GM21360 (cell line): ENCODE results near the gene HELZ.
"Not testable (repeated sequence)": the region's sequence is repeated elsewhere in the genome, so short reads cannot be mapped to it uniquely, and the experiment has no call there.

Source experiments
- ATAC-seq: cut with Tn5 transposase; IDR thresholded peaks from one replicate; pipeline ENCODE4 v1.9.1; 2021; ENCODE audit warnings: mild to moderate bottlenecking, moderate library complexity; ENCODE audit not compliant: unreplicated experiment

HELZ gene

DNA sequence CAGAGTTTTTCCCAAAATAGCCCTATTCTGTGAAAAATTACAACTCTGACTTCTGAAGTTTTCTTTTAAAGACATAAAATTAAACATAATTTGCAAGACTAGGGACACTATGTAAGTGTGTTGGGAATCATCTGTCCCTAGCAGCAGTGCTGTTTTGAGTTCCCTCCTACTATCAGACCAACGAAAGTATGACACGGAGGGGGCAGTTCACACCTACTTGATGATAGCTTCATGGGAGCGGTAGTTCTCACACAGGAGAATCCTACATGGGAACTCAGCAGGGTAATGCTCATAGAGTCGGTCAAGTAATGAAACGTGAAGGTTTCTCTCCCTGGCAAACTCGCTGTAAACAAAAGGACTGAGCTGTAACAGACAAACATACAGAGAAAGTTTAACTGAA, 96.6 kb downstream of the HELZ start:
- ATAC-seq: no peak

DNA sequence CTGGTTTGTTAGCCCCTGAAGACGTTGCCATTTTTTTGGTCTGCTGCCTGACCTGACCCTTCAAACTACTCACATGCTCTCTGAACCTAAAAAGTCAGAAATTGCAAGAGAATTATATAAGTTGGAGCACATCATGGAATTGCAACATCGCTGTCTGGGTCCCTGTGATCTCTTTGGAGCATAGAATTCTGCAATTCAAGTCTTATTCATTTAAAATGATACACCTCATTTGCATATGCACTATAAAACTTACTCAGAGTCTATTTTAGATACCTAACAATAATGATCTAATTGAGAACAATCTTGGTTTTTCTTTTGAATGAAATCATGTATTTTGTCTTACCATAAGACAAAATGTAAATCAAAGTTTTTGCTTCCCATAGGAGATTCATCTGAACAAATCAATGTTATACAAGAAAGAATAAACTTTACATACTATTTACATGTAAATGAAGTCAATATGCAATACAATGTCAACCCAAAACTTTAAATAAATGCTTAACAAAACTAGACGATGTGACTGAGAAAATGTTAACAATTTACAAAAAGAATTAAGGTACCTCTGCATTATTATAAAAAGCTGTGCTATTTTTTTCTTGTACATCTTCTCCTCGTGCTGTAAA, 99.7 kb downstream of the HELZ start:
- no peak for ATAC-seq

DNA sequence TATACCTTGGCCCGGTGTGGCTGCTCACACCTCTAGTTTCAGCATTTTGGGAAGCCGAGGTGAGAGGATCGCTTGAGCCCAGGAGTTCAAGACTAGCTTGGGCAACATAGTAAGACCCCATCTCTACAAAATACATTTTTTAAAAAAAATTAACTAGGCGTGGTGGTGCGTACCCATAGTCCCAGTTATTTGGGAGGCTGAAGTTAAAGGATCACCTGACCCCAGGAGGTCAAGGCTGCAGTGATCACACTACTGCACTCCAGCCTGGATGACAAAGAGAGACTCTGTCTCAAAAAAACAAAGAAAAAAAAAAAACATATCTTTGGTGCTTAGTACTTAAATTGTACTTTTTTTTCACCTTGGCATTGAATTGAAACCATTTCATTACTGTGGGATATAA, 101.7 kb downstream of the HELZ start:
- ATAC-seq: no peak

DNA sequence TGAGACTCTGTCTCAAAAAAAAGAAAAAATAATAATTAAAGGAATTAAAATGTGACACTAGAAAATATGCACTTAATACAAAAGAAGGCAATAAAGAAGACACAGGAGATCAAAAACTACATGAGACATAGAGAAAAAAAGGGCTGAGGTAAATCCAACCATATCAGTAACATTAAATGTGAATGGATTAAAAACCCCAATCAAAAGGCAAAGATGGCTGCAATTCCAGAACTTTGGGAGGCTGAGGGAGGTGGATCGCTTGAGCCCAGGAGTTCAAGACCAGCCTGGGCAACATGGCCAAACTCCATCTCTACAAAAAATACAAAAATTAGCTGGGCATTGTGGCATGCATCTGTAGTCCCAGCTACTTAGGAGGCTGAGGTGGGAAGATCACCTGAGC, 103.0 kb downstream of the HELZ start:
- ATAC-seq: not testable (repeated sequence)

DNA sequence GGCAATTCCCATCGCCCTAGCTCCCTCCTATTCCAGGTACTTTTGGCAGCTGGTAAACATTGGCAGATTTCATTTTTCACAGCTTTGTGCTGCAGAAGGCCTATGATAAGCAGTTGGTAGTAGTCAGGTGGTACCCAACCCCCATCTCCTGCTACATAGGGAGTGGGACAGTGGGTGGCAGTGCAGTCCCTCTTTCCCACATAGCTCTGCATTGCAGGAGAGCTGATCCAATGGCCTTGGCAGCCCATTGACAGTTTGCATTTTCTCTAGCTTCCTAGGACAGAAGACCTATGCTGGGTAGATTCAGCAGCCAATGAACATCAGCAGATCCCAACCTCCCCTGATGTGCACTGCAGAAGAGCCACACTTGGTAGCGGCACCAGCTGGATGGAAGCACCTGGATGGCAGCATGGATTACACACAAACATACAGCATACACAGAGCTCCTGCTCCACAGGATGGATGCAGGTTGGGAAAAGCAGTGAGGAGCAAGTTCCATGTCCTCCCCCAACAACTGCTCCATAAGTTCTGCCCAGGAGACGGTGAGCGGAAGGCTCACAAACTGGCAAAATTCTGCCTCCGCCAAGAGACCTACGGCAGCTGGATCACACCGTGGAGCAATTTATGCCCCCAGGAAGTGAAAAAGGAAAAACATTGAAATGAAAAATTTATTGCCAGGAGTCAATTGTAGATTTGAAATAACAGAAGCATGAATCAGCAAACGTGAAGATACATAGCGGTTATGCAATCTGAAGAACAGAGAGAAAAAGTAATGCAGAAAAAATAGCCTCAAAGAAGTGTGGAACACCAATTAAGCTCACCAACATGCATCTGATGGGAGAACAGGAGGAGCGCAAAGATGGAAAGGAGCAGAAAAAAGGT, 105.0 kb downstream of the HELZ start:
- no peak for ATAC-seq

DNA sequence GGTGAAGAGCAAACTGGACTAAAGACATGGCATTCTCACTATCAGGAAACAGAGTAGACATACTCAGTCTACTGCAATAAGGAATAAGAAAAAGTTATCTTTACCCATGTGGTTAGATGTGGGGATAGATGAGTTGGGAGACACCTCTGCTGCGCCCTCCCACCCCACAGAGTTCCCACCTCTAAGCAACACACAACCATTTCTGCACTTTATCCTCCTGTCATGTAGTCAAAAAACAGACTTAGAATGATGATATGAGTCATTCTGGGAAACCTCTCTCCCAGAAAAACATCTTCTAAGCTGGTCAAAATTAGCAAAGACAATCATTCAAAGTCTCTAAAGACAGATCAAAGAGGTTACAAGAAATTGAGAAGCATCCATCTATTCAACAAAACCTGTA, 105.7 kb downstream of the HELZ start:
- no peak for ATAC-seq

DNA sequence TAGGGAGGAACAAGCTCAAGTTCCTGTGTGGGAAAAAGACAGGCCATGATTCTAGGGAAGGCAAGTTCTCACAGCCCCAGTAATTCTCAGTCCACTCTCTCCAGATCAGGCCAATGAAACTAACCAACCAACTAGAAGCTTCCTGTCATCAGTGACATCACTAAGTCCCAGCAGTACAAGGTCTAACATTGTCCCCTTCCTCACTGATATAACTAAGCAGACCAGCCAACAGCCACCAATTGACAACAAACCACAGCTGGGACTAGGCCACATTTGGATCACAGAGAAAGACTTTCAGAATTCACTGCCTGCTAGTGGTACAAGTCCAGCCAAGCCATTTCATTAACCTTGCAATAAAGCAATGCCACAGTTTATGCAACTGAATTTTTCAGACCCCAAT, 106.6 kb downstream of the HELZ start:
- ATAC-seq: no peak

DNA sequence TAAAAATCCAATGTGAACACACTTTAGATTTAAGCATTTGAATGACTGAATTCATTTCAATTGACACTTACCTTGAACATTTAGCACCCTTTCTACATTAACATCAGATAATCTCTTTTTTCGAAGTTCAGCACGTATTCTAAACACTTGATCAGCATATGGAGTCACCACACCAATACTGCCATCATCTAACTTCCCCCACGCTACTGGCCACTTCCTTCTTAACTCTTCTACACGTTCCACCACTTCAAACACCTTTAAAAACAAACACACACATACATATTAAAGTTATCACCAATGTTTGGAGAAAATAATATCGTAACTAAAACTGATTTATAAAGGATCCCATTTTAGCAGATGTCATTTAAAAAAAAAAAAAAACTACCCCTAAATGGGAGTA, 107.1 kb downstream of the HELZ start:
- ATAC-seq: no peak

DNA sequence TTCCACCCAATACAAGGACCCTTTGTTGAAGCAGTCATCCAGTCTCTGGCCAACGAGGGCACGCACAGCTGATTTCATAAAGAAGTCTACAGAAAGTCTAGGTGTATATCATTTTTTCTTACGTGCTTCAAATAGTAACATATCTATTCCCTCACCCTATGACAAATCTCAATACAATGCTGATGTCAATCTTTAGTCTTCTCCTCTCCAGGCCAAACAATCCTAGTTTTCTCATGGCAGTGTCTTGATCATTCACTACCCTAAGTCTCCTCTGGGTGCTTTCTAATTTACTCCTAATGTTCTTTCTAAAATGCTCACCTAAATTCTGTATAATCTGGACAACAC, 108.0 kb downstream of the HELZ start:
- ATAC-seq: no peak

DNA sequence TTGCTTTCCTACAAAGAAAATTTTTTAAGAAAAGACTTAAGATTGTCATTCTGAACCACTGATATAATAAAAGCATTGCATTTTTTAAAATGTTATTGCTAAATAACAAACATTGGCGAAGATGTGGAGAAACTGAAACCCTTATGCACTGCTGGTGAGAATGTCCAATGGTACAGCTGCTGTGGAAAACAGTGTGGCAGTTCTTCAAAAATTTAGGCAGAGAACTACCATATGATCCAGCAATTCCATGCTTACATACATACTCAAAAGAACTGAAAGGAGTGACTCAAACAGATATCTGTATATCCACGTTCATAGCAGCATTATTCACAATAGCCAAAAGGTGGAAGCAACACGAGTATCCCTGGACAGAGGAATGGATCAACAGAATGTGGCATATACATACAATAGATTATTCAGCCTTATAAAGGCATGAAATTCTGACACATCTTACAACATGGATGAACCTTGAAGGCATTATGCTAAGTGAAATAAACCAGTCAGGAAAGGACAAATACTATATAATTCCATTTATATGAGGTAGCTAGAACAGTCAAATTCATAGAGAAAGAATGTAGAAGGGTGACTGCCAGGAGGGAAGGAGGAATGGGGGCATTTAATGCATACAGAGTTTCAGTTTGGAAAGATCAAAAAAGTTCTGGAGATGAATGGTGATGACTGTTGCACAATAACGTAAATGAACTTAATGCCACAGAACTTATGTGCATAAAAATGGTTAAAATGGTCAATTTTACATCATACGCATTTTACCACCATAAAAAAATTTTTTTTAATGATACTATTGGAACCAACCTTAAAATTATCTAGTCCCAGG, 108.6 kb downstream of the HELZ start:
- ATAC-seq: no peak

DNA sequence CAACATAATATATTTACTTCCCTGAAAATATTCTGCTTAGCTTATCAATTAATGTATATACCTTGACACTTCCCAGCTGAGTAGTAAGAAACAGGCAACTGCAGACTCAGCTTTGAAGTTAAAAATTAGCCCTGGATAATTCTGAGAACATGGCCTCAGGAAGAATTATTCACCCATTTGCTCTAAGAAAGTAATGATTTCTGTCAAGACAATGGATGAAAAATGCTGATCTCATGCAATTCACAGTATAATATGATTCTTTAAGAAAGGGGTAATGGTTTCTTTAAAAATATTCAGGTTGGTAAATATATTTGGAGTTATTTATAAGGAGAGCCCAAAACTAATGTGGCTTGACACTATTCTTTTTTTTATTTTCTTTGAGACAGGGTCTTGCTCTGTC, 111.8 kb downstream of the HELZ start:
- no peak for ATAC-seq

DNA sequence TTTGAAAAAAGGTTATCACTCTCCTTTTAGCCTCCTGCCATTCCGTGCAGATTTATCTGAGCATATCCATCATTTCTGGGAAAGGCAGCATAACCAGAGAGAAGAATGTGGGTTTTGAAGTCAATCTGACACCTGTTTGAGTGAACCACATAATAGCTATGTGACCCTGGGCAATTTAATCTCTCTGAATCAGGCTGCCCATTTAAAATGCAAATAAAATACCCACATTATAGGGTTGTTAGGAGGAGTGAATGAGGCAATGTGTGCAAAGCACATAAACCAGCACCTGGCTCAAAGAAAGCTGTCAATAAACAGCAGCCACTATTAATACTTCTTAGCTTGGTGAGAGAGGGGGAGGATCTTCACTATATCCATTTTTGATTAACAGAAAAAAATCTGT, 112.6 kb downstream of the HELZ start:
- ATAC-seq: no peak

DNA sequence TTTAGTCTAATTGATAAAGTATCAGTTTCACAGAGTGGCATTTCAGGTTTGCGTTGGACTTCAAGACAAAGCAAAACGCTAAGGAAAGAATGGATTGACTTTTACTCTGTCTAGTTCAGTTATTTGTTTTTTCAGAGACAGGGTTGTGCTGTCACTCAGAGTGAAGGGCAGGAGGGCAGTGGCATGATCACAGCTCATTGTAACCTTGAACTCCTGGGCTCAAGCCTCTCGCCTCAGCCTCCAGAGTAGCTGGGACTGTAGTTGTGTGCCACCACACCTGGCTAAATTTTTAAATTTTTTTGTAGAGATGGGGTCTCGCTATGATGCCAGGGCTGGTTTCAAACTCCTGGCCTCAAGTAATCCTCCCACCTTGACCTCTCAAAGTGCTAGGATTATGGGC, 114.2 kb downstream of the HELZ start:
- no peak for ATAC-seq

DNA sequence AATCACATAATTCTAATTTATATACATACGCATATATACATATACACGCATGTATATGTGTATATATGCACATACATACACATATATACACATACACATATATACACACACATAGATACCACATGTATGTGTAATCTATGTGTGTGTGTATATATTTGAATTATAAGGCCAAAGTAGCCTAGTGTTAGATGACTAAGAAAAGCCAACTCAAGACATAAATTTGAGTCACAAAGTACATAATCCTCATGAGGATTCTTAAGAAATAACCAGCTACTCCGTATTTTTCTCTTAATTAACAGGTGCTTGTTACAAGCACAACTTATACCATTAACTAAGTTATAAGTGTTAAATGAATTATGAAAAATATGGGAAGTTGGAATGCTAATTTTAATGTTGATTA, 115.7 kb downstream of the HELZ start:
- no peak for ATAC-seq

DNA sequence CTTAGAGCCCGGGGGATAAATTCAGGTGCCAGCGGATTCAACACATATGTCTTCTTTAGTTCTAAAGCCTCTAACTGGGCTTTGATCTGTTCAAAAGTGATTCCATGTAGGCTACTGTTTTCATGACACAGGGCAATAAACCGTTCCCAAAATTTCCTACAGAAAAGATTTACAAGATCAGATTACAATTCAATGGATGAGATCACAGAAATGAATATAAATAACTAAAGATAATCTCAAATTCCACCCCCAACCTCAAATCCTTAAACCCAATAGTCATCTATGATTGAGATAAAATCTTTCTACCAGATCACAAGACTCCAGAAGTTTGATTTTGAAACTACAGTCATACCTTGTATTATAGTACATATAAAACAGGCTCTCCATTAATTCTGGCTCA, 116.3 kb downstream of the HELZ start:
- no peak for ATAC-seq

DNA sequence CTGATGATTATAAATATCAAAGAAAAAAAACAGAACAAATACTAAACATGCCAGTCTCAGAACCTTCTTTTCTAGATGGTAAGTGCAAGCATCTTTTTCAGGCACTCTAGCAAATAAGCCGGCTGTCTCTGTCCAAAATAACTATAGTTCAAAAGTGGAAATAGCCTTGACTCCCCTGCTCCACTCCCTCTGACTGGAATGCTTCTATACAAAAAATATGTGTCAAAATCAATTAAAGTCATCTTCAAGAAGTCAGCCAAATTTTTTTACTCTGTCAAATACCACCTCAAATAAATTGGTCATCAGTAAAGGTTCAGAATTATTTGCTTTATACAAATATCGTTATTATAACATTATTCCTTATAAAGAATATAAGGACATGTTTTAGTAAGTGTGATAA, 117.1 kb downstream of the HELZ start:
- ATAC-seq: no peak

DNA sequence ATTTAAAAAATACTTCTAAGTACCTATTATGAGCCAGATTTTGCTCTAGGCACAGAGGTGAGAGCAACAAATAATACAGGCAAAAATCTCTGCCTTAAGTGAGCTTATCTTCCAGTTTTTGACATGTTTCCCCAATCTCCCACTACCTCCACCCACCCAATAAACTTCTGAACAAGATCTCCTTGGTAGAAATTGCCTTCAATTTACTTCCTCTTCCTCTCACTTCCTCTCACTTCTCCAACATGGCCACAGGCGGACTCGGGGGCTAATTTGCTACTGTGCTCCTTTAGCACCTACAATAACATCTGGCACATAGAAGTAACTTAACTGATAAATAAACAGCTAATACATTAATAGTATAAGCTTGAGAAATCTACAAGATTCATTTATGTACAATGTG, 118.0 kb downstream of the HELZ start:
- ATAC-seq: no peak

DNA sequence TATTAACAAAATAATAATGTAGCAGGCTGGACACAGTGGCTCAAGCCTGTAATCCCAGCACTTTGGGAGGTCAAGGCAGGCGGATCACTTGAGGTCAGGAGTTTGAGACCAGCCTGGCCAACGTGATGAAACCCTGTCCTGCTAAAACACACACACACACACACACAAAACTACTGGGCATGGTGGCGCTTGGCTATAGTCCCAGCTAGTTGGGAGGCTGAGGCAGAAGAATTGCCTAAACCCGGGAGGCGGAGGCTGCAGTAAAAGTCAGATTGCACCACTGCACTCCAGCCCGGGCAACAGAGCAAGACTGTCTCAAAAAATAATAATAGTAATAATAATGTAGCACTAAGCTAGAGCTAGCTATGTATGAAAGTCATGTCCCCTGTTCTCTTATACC, 118.5 kb downstream of the HELZ start:
- not testable (repeated sequence) for ATAC-seq

DNA sequence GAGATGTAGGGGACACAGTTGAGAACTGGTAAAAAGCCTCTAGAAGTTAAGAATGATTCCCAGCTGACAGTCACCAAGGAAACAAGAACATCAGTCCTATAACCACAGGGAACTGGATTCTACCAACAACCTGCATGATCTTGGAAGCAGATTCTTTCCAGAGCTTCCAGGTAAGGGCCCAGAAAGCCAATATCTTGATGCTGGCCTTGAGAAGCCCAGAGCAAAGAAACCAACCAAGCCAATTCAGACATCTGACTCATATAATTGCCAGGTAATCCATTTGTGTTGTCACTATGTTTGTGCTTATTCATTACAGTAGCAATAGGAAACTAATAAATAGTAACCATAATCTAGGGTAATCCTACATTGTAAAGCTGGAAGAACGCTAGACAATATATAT, 119.1 kb downstream of the HELZ start:
- ATAC-seq: no peak

DNA sequence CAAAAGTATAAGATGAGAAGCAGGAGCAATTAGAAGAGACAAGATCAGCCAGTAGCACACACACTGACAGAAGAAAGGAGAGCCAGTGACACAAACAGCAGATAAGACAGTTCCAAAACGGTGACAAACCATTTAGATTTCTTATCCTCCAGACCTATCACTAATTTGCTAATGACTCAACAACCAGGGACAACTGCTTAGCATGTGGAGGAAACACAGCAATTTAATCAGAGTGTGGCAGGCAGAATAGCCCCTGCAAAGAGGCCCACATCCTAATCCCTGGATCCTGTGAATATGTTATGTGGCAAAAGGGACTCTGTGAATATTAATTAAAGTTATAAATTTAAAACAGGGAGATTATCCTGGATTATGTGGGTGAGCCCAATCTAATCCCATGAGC, 119.6 kb downstream of the HELZ start:
- ATAC-seq: no peak

DNA sequence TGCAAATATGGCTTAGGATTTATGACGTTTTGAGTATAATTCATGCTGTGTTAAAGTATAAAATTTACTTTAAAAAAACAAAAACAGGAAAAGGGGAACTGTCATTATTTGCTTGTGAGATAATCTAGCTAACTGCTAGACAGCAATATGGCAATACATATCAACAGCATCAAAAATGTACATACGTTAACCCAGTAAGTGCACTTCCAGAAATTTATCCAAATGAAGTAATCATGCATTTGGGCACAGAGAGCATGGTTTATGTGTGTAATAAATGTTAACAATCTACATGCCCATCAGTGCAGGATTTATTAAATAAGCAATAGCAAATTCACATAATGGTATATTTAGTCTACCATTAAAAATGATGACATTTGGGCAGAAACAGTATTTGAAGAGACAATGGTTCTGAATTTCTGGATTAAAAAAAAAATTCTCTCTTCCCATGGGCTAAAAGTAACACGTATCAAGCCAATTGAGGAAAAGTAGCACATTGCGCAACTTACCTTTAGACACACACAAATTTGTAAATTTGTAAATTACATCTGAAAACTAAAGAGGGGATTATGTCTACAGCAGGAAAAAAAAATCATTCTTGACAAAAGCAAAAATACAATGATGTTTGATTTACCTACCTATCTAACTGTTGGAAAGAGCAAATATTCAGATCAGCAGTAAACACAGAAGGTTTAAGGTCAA, 120.4 kb downstream of the HELZ start:
- no peak for ATAC-seq
